GM19099 (cell line): ENCODE results near the gene TBC1D10A.

Source experiments
- POLR2A ChIP-seq: IDR thresholded peaks from 3 replicates; pipeline ENCODE4 v1.6.1; 2011; ENCODE audit warnings: low read depth; ENCODE audit not compliant: insufficient read length; ENCODE audit errors: extremely low read depth

TBC1D10A gene

GRCh38 chr22:30356449-30357235, 29.9 kb upstream of the TBC1D10A start, which contains the start of the genes CCDC157 and SF3A1:
Gene CCDC157, plus strand, starts transcription at chr22:30357007. Its CDS starts 8,994 bp downstream, at chr22:30366001.
Gene SF3A1, minus strand, starts transcription at chr22:30356894. Its CDS starts 102 bp downstream, at chr22:30356792.
- peak; percentile 95 for TF ChIP-seq POLR2A

- no peak for TF ChIP-seq POLR2A
Observed at GRCh38 chr22:30354644-30355043, 27.9 kb upstream of the TBC1D10A start.

- no peak for TF ChIP-seq POLR2A
Observed at GRCh38 chr22:30351226-30351625, 24.5 kb upstream of the TBC1D10A start.

- no peak for TF ChIP-seq POLR2A
Observed at GRCh38 chr22:30348809-30349208, 22.1 kb upstream of the TBC1D10A start.

GRCh38 chr22:30348404-30348803, 21.7 kb upstream of the TBC1D10A start:
- TF ChIP-seq POLR2A: no peak

GRCh38 chr22:30347255-30347892, 20.6 kb upstream of the TBC1D10A start:
- TF ChIP-seq POLR2A: no peak

GRCh38 chr22:30344447-30345200, 17.9 kb upstream of the TBC1D10A start:
- TF ChIP-seq POLR2A: no peak

GRCh38 chr22:30340911-30341685, 14.4 kb upstream of the TBC1D10A start:
- no peak for TF ChIP-seq POLR2A

- TF ChIP-seq POLR2A: no peak
Observed at GRCh38 chr22:30338802-30339201, 12.1 kb upstream of the TBC1D10A start.

- TF ChIP-seq POLR2A: no peak
Observed at GRCh38 chr22:30337461-30337778, 10.7 kb upstream of the TBC1D10A start.

- no peak for TF ChIP-seq POLR2A
Observed at GRCh38 chr22:30336752-30337460, 10.2 kb upstream of the TBC1D10A start.

GRCh38 chr22:30335236-30335635, 8.5 kb upstream of the TBC1D10A start:
- no peak for TF ChIP-seq POLR2A

- TF ChIP-seq POLR2A: no peak
Observed at GRCh38 chr22:30334646-30335045, 7.9 kb upstream of the TBC1D10A start.

- TF ChIP-seq POLR2A: no peak
Observed at GRCh38 chr22:30333707-30334087, 7.0 kb upstream of the TBC1D10A start.
